GM18505 (cell line): ENCODE data around the gene SLC35B2.
"Not testable (repeated sequence)": the region's sequence is repeated elsewhere in the genome, so short reads cannot be mapped to it uniquely, and the experiment has no call there.

Experiments used
- ATAC-seq: cut with Tn5 transposase; IDR thresholded peaks from one replicate; pipeline ENCODE4 v1.9.1; 2021; ENCODE audit not compliant: unreplicated experiment
- POLR2A ChIP-seq: IDR thresholded peaks from 4 replicates; pipeline ENCODE4 v1.6.1; 2011; ENCODE audit warnings: borderline replicate concordance; ENCODE audit not compliant: insufficient read depth, insufficient read length; ENCODE audit errors: extremely low read depth

SLC35B2 gene

GRCh38 chr6:44237021-44237812 is 20.1 kb downstream of the SLC35B2 start:
- peak; percentile 30 for ATAC-seq
- no peak for TF ChIP-seq POLR2A

- no peak for ATAC-seq
- TF ChIP-seq POLR2A: no peak
Measured at GRCh38 chr6:44235891-44236516, 21.3 kb downstream of the SLC35B2 start.

- ATAC-seq: no peak
- no peak for TF ChIP-seq POLR2A
Measured at GRCh38 chr6:44235269-44235668, 22.1 kb downstream of the SLC35B2 start.

- no peak for TF ChIP-seq POLR2A
- ATAC-seq: no peak
Measured at GRCh38 chr6:44234101-44235025, 23.0 kb downstream of the SLC35B2 start.

GRCh38 chr6:44233567-44234100 is 23.7 kb downstream of the SLC35B2 start:
- ATAC-seq: no peak

DNA sequence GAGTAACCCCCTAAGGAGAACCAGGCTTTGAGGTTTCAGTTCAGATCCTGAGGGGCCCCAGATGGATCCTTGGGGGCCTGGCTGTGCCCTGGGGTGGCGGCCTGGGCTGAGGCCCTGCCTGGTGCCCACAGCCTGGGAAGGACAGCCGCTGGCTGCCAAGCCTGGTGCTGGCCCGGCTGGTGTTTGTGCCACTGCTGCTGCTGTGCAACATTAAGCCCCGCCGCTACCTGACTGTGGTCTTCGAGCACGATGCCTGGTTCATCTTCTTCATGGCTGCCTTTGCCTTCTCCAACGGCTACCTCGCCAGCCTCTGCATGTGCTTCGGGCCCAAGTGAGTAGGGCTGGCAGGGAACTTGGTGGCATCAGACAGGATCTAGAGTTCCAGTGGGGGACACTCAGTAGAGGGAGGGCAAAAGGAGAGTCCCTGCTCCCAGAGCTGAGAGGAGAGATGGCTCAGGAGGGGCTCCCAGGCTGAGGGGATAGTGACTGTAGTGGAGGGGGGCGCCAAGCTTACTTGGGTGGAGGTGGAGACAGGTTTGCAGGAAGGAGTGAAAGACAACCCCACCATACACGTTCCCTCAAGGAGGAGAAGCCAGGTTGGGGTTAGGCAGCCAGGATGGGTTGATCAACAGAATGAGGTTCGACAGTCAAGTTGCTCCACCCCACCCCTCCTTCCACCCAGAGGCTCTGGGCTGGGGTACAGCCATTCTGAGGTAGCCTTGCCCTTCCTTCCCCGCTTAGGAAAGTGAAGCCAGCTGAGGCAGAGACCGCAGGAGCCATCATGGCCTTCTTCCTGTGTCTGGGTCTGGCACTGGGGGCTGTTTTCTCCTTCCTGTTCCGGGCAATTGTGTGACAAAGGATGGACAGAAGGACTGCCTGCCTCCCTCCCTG is 24.4 kb downstream of the SLC35B2 start:
- ATAC-seq: no peak
- no peak for TF ChIP-seq POLR2A

More at GRCh38 chr6:44233567-44234100, 23.7 kb downstream of the SLC35B2 start:
- TF ChIP-seq POLR2A: no peak

DNA sequence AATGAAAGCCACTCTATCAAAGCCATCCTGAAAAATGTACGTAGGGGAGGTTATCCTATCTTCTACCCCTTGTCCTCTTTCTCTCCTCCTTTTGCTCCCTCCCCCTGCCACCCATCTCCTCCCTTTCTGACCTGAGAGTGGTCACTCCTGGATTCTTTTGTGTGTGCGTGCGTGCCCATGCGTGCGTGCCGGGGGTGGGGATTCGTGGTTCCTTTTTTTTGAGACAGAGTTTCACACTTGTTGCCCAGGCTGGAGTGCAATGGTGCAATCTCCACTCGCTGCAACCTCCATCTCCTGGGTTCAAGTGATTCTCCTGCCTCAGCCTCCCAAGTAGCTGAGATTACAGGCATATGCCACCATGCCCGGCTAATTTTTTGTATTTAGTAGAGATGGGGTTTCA is 25.9 kb downstream of the SLC35B2 start:
- ATAC-seq: not testable (repeated sequence)

DNA sequence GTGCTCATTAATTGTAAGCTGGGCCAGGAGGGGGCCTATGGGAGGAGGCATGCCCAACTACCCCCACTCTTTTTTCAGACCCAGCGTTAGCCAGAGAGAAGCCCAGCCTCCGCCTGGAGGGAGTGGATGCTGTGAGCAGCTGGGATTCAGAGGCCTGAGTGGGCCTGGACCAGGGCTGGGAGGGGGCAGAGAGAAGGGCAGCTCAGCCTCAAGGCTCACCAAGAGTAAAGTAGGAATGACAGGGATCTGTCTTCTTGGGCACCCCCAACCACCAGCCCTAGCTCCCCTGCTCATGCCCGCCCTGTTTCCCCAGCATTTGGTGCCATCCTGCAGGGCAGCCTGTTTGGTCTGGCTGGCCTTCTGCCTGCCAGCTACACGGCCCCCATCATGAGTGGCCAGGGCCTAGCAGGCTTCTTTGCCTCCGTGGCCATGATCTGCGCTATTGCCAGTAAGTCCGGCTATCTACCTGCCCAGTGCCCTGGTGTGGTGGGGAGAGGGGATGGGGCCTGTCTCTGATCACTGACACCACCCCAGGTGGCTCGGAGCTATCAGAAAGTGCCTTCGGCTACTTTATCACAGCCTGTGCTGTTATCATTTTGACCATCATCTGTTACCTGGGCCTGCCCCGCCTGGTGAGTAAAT is 27.2 kb downstream of the SLC35B2 start:
- no peak for TF ChIP-seq POLR2A
- no peak for ATAC-seq

DNA sequence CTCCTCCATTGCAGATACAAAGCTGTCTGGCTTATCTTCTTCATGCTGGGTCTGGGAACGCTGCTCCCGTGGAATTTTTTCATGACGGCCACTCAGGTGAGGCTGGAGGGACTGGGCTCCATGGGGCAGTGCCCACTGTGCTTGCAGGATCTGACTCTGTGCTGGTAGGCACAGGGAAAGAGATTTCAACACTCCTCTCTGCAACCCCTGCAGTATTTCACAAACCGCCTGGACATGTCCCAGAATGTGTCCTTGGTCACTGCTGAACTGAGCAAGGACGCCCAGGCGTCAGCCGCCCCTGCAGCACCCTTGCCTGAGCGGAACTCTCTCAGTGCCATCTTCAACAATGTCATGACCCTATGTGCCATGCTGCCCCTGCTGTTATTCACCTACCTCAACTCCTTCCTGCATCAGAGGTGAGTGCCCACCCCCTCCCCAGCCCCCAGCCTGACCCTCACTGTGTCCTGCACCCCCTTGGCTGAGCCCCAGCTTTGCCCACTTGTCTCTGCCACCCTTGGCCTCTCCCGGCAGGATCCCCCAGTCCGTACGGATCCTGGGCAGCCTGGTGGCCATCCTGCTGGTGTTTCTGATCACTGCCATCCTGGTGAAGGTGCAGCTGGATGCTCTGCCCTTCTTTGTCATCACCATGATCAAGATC is 27.8 kb downstream of the SLC35B2 start:
- no peak for TF ChIP-seq POLR2A
- ATAC-seq: no peak

DNA sequence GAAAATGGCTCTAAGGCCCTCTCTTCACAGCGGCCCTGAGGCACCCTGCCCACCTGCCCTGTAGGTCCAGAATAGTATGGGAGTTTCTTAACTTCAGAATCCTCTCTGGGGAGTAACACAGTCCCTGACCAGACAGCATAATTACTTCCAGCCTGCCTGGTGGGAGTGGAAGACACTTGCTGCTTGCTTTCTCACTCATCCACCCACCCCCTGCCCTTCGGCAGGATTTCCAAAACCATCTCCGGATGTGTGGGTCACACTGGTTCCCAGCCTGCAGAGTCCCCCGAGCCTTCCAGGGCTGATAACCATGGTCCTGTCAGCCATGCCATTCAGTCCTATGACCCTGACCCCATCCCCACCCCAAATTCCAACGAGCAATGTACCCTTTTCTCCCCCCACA is 28.5 kb downstream of the SLC35B2 start:
- TF ChIP-seq POLR2A: no peak
- no peak for ATAC-seq

DNA sequence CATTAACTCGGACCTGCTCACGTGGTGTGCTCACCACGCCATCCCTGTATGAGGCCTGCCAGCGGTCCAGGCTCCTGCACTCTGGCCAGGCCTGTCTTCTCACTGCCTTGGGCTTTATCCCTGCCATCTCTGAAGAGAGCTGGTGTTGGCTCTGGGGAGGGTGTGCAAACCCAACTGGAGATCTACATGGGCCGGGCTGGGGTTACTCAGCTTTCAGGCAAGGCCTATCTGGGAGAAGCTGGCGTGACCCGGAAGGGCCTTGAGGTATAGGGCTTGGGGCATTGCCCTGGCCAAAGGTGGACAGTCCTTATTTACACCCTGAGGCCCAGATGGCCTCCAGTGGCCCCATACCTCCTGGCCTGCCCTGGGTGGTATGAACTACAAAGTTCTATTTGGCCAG is 28.9 kb downstream of the SLC35B2 start:
- no peak for TF ChIP-seq POLR2A
- no peak for ATAC-seq
